ENCODE measurements around the gene OPN1LW. TPM values are rescaled to one million over a fixed set of nuclear protein-coding genes. Genes with fewer than 3 reads are reported as not detected.

OPN1LW gene
- total RNA-seq, 1 experiment from 2014 or later, result not detected

Other genes starting within 250 kb of the OPN1LW start
- not detected in 2 replicates for gene AVPR2, start 239.6 kb upstream of the OPN1LW start, total RNA-seq (2022)
- 2.3 and 2.6 TPM in 2 replicates for gene ARHGAP4, start 218.0 kb upstream of the OPN1LW start, total RNA-seq (2022)
- 166 and 196 TPM in 2 replicates for gene NAA10, start 209.2 kb upstream of the OPN1LW start, total RNA-seq (2022)
- gene RENBP, start 199.6 kb upstream of the OPN1LW start, total RNA-seq (2022), result 0.23 TPM in 1 of 2 replicates, not detected in the other
- 40.3 and 44.5 TPM in 2 replicates for gene HCFC1, start 172.4 kb upstream of the OPN1LW start, total RNA-seq (2022)
- 9.3 and 10.9 TPM in 2 replicates for gene TMEM187, start 171.5 kb upstream of the OPN1LW start, total RNA-seq (2022)
- 201 and 237 TPM in 2 replicates for gene IRAK1, start 124.3 kb upstream of the OPN1LW start, total RNA-seq (2022)
- gene MECP2, start 46.5 kb upstream of the OPN1LW start, total RNA-seq (2022), result 46.9 and 47.2 TPM in 2 replicates
- gene OPN1MW, start 38.4 kb downstream of the OPN1LW start, total RNA-seq (2022), result not detected in 2 replicates
- not detected in 2 replicates for gene OPN1MW2, start 75.5 kb downstream of the OPN1LW start, total RNA-seq (2022)
- not detected in 2 replicates for gene OPN1MW3, start 113.3 kb downstream of the OPN1LW start, total RNA-seq (2022)
- not detected in 2 replicates for gene TEX28, start 150.9 kb downstream of the OPN1LW start, total RNA-seq (2022)
- not detected in 2 replicates for gene TKTL1, start 151.6 kb downstream of the OPN1LW start, total RNA-seq (2022)
- 1,218 and 1,231 TPM in 2 replicates for gene FLNA, start 230.4 kb downstream of the OPN1LW start, total RNA-seq (2022)
- gene EMD, start 235.1 kb downstream of the OPN1LW start, total RNA-seq (2022), result 94.5 and 107 TPM in 2 replicates